Osteoblast (primary cell): ENCODE data around the gene NAA35. TPM values are rescaled to one million over a fixed set of nuclear protein-coding genes. Genes with fewer than 3 reads are reported as not detected.

Experiments
- DNase-seq: peaks from one replicate; pipeline ENCODE4 v3.0.0; 2011; ENCODE audit warnings: low spot score, mixed read lengths; ENCODE audit not compliant: insufficient read length; ENCODE audit errors: missing footprints
- H2AFZ ChIP-seq: 2 replicates; pipeline ENCODE4 v1.6.0; 2011; ENCODE audit warnings: mild to moderate bottlenecking, low read length
- H3K27ac ChIP-seq: 2 replicates; pipeline ENCODE4 v1.5.1; 2011; ENCODE audit warnings: mild to moderate bottlenecking, low read depth, low read length, moderate library complexity
- H3K27me3 ChIP-seq: 2 replicates; pipeline ENCODE4 v1.6.0; 2012; ENCODE audit warnings: mild to moderate bottlenecking, control low read depth, inconsistent platforms, low read length, moderate library complexity; ENCODE audit not compliant: insufficient read depth
- H3K36me3 ChIP-seq: 2 replicates; pipeline ENCODE4 v1.5.1; 2011; ENCODE audit warnings: mild to moderate bottlenecking, low read length, control low read depth, moderate library complexity; ENCODE audit not compliant: insufficient read depth
- H3K4me1 ChIP-seq: 2 replicates; pipeline ENCODE4 v1.5.1; 2011; ENCODE audit warnings: mild to moderate bottlenecking, low read length, control low read depth, moderate library complexity; ENCODE audit not compliant: insufficient read depth
- H3K4me2 ChIP-seq: 2 replicates; pipeline ENCODE4 v1.6.0; 2011; ENCODE audit warnings: mild to moderate bottlenecking, low read length; ENCODE audit not compliant: insufficient read depth
- H3K4me3 ChIP-seq: fragments of 200-600 bp; sonication (generic); 3 replicates; pipeline ENCODE4 v1.5.1; 2012; ENCODE audit warnings: mild to moderate bottlenecking, low read length, inconsistent platforms; ENCODE audit not compliant: insufficient read depth
- H3K79me2 ChIP-seq: 2 replicates; pipeline ENCODE4 v1.6.0; 2012; ENCODE audit warnings: mild to moderate bottlenecking, low read length, control low read depth, inconsistent platforms; ENCODE audit not compliant: insufficient read depth
- H3K9me3 ChIP-seq: 2 replicates; pipeline ENCODE4 v1.5.1; 2011; ENCODE audit warnings: low read depth, low read length, control low read depth
- H4K20me1 ChIP-seq: 2 replicates; pipeline ENCODE4 v1.6.0; 2012; ENCODE audit warnings: mild to moderate bottlenecking, low read length, control low read depth; ENCODE audit not compliant: insufficient read depth
- total RNA-seq: library from RNA; depleted of rRNA; stranded (reverse); fragments of >200 nt; gene quantifications from 2 replicates; pipeline ENCODE4 v1.2.3, GENCODE V29; 2012
- TF ChIP-seq, protein P1 (sequence below): IDR thresholded peaks from 2 replicates; pipeline ENCODE4 v1.5.1; 2011; ENCODE audit warnings: mild to moderate bottlenecking, low read depth, low read length, moderate library complexity; ENCODE audit errors: extremely low read depth

NAA35 gene
- total RNA-seq, 1 donor, result 23.5 TPM

DNA sequence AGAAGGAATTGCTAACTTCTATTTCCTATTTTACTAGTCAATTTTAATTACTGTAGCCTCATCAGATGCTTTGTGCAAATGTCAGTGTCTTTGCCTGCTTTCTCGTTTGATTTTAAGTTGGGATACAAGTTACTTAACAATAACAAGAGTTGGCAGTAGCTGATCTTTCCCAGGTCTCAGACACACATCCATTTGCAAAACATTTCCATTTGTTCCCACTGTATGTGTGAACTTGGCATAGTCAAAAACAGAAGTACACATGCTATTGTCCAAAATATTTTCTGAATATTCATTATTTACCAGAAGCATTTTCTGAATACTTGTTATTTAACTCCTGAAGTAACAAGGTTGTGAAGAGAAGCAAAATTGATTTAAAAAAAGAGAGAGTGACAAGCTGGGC is 35.0 kb upstream of the NAA35 start:
- Histone ChIP-seq H3K4me3 (no peak overlapping the region), H3K79me2 (no peaks in the 10 kb centered on the region), H3K36me3 (no peaks in the 10 kb centered on the region), H3K27me3 (no peaks in the 10 kb centered on the region), H2AFZ (no peak overlapping the region), H4K20me1 (no peaks in the 10 kb centered on the region), H3K4me2 (no peak overlapping the region), H3K9me3 (no peaks in the 10 kb centered on the region), H3K27ac (no peak overlapping the region), H3K4me1 (no peaks in the 10 kb centered on the region)
- TF ChIP-seq, protein P1, sequence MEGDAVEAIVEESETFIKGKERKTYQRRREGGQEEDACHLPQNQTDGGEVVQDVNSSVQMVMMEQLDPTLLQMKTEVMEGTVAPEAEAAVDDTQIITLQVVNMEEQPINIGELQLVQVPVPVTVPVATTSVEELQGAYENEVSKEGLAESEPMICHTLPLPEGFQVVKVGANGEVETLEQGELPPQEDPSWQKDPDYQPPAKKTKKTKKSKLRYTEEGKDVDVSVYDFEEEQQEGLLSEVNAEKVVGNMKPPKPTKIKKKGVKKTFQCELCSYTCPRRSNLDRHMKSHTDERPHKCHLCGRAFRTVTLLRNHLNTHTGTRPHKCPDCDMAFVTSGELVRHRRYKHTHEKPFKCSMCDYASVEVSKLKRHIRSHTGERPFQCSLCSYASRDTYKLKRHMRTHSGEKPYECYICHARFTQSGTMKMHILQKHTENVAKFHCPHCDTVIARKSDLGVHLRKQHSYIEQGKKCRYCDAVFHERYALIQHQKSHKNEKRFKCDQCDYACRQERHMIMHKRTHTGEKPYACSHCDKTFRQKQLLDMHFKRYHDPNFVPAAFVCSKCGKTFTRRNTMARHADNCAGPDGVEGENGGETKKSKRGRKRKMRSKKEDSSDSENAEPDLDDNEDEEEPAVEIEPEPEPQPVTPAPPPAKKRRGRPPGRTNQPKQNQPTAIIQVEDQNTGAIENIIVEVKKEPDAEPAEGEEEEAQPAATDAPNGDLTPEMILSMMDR, result no peak
- DNase-seq, result peak; percentile 63

DNA sequence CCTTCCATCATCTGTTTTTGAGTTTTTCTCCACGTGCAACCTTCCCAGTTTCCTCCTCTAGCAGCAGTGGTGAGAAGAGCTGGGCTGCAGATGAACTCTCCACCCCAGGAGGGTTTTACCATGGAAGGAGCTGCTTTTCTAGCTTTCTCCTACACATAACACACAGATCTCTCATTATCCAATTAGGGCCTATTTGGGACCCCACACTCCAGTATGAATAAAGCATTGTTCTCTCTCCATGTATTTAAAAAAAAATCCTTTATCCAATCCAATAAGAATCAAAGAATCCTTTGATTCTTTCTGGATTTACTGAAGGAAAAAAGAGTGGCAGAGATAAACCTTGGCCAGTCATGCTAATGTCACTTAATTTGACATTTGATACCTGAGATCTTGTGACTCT is 31.6 kb upstream of the NAA35 start:
- Histone ChIP-seq H2AFZ (no peak overlapping the region), H3K36me3 (no peaks in the 10 kb centered on the region), H4K20me1 (no peaks in the 10 kb centered on the region), H3K27ac (no peak overlapping the region), H3K27me3 (no peaks in the 10 kb centered on the region), H3K9me3 (no peaks in the 10 kb centered on the region), H3K4me2 (no peak overlapping the region), H3K79me2 (no peaks in the 10 kb centered on the region), H3K4me3 (no peak overlapping the region), H3K4me1 (no peaks in the 10 kb centered on the region)
- TF ChIP-seq, protein P1, result no peak
- DNase-seq, result no peak

DNA sequence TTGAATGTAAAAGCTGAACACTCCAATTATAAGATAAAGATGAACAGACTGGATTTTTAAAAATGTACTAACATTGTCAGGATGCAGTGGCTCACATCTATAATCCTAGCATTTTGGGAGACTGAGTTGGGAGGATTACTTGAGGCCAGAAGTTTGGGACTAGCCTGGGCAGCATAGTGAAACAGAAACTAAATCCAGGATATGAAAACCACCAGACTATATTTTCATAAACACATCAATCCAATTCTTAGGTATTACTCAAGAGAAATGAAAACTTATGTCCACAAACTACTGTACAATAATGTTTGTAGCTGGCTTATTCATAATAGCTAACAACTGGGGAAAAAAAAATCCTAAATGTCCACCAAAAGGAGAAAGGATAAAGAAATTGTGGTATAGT is 26.8 kb upstream of the NAA35 start:
- H3K36me3 ChIP-seq, result no peaks in the 10 kb centered on the region
- no peak overlapping the region for H3K4me3 ChIP-seq
- H4K20me1 ChIP-seq, result no peaks in the 10 kb centered on the region
- no peaks in the 10 kb centered on the region for H3K4me1 ChIP-seq
- H3K79me2 ChIP-seq, result no peaks in the 10 kb centered on the region
- H3K27me3 ChIP-seq, result no peaks in the 10 kb centered on the region
- no peaks in the 10 kb centered on the region for H3K9me3 ChIP-seq
- DNase-seq, result no peak
- TF ChIP-seq, protein P1, result no peak
- no peak overlapping the region for H3K27ac ChIP-seq
- no peak overlapping the region for H3K4me2 ChIP-seq
- H2AFZ ChIP-seq, result peak overlapping the region; percentile 26

DNA sequence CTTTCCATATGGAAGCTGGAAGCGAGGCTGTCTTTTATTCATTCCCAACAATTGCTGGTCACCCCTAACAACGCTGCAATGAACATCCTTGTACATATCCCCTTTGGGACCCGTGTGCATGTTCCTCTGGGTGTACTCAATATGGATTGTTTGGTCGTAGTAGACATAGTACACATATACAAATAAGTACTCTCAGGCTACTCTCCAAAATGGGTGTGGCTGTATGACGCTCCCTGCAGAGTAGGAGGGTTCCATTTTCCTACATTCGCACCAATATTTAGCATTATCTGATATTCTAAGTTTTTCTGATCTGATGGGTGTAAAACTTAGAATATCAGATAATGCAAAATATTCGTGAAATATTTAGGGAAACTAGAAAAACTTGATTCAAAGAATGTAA is 23.2 kb upstream of the NAA35 start:
- no peak overlapping the region for H2AFZ ChIP-seq
- H4K20me1 ChIP-seq, result no peaks in the 10 kb centered on the region
- no peak overlapping the region for H3K4me3 ChIP-seq
- no peaks in the 10 kb centered on the region for H3K79me2 ChIP-seq
- no peak overlapping the region for H3K27ac ChIP-seq
- H3K4me2 ChIP-seq, result no peak overlapping the region
- no peaks in the 10 kb centered on the region for H3K27me3 ChIP-seq
- H3K4me1 ChIP-seq, result no peaks in the 10 kb centered on the region
- H3K9me3 ChIP-seq, result no peaks in the 10 kb centered on the region
- TF ChIP-seq, protein P1, result no peak
- no peaks in the 10 kb centered on the region for H3K36me3 ChIP-seq
- no peak for DNase-seq
